Femur (tissue), 1 donor: ENCODE results near the gene DIP2A.
A peak's percentile ranks its signal among the peaks of the same experiment; 100 is the strongest.
"Not testable (repeated sequence)": the region's sequence is repeated elsewhere in the genome, so short reads cannot be mapped to it uniquely, and the experiment has no call there.

ENCODE experiments used
- DNase-seq: peaks from one replicate; pipeline ENCODE4 v3.0.0-alpha.2; 2017

Gene DIP2A

DNA sequence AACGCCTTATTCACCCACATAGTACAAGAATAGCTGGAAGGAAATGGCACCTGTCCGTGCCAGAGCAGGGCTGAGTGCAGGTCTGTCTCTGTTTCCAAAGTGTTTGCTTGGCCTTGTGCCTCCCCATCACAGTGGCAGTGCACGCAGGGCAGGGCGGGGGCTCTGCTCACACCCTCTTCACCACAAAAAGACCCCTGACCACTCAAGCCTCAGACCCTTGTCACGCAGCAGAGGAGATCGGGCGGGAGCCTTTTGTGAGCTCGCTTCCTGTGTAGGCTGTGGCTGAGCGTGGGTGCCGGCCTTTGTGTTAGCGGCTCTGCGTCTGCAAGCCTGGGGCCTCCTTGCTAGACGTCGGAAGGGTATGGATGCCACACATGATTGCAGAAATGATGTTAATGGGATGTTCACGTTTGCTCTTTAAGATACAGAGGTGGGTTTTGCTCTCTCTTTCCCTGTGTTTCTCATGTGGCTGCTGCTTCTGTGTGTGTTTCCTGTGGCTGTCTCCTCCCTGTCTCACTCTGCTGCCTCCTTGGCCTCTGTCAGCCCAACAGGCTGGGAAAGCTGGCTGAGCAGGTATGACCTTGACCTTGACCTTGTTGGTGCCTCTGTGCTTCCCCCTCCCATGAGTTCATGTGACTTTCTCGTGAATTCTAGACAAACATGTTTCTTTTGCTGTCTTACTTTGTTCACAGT is 100.7 kb downstream of the DIP2A start:
- DNase-seq = no peak

DNA sequence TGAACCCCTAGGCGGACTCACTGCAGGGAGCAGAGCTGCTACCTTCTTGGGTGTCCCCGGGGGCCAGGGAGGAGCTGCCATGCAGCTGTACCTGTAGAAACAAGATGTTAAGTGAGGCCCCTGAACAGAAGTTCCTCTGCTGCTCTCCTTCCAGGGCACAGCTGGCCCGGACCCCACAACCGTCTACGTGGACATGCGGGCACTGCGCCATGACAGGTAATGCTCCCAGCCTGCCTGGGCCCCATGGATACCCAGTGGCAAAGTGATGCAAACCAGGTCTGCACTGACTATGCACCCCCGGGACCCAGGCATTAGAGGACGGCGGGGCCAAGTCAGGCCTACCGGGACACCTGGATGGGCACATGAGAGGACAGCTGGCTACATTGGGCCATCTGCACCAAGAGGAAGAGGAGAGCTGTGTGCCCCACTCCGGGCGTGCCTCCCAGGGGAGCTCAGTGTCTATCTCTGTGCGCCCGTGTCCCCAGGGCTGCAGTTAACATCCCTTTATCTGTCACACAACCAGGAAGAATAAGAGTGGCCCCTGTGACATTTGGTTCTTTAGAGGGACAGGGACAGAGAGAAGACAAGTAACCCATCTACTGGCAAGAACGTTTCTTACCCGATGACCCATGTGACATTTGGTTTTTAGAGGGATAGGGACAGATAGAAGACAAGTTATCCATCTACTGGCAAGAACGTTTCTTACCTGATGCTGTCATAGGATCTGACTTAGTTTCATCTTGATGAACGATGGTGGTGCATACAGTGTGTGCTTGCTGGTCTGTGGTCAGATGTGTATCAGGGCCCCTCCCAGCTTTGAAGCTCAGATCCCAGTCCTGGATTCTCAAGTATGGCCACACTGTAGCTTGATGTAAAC is 102.1 kb downstream of the DIP2A start:
- DNase-seq = no peak

DNA sequence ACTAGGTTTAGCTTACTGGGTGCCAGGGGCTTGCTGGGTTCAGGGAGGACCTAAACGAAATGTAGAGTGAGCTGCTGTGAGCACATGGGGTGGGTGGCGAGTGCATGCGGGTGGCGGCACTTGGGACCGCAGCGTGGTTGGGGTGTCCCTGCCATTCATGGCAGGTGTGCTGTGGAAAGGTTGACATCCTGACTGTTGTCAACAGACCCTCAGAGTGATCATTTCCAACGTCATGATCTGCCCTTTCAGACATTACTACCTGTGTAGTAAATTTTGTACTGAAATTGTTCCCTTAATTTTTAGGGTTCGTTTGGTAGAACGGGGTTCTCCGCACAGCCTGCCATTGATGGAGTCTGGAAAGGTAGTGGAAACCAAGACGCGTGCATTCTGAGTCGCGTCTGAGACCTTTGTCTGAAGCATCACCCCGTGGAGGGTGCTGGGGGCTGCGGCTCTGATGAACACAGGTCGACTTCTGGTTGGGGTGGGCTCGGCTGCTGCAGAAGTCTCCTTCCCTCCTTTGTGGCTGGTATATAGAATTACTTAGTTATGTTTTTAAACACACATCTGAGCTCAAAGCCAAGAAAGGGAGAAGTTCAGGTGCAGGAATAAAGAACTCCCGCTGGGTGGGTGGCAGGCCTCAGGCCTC is 102.9 kb downstream of the DIP2A start:
- DNase-seq = no peak

GRCh38 chr21:46562472-46562871 is 103.8 kb downstream of the DIP2A start:
- DNase-seq = no peak

GRCh38 chr21:46562964-46563607 is 104.4 kb downstream of the DIP2A start:
- no peak for DNase-seq

GRCh38 chr21:46564391-46564790 is 105.7 kb downstream of the DIP2A start:
- DNase-seq = no peak

GRCh38 chr21:46567348-46567747 is 108.7 kb downstream of the DIP2A start:
- no peak for DNase-seq

DNA sequence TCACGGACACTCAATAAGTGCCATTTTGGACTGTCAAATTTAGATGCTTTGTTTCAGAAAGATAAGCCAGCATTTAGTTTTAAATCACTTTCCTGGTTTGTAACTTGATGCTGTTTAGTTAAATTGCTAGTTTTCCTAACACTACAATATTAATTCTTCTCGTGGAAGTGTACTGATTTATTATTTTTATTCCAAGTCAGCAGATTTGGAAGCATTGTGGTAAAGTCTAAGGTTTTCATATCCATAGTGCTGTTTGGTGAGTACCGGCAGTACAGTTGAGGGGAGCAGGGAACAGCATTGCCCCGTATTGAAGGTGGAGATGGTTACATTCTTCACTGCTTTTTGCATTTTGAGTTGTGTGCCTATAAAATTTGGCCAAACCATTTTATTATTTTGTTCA is 109.9 kb downstream of the DIP2A start:
- DNase-seq = no peak

GRCh38 chr21:46569081-46569480 is 110.4 kb downstream of the DIP2A start:
- DNase-seq = no peak

- DNase-seq = no peak
These were observed 111.4 kb downstream of the DIP2A start for GRCh38 chr21:46570119-46570518.

GRCh38 chr21:46570631-46571030 is 111.9 kb downstream of the DIP2A start:
- DNase-seq = no peak

GRCh38 chr21:46572850-46573249 is 114.2 kb downstream of the DIP2A start:
- no peak for DNase-seq

DNA sequence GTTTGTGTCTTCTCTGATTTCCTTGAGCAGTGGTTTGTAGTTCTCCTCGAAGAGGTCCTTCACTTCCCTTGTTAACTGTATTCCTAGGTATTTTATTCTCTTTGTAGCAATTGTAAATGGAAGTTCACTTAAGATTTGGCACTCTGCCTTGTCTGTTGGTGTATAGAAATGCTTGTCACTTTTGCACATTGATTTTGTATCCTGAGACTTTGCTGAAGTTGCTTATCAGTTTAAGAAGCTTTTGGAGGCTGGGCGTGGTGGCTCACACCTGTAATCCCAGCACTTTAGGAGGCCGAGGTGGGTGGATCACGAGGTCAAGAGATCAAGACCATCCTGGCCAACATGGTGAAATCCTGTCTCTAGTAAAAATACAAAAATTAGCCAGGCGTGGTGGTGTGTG is 119.1 kb downstream of the DIP2A start:
- DNase-seq = not testable (repeated sequence)

DNA sequence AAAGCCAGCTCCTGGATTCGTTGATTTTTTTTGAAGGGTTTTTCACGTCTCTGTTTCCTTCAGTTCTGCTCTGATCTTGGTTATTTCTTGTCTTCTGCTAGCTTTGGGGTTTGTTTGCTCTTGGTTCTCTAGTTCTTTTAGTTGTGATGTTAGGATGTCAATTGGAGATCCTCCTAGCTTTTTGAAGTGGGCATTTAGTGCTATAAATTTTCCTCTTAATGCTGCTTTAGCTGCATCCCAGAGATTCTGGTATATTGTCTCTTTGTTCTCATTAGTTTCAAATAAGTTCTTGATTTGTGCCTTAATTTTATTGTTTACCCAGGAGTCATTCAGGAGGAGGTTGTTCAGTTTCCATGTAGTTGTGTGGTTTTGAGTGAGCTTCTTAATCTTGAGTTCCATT is 120.7 kb downstream of the DIP2A start:
- DNase-seq = not testable (repeated sequence)

GRCh38 chr21:46581780-46582307 is 123.2 kb downstream of the DIP2A start:
- no peak for DNase-seq

DNA sequence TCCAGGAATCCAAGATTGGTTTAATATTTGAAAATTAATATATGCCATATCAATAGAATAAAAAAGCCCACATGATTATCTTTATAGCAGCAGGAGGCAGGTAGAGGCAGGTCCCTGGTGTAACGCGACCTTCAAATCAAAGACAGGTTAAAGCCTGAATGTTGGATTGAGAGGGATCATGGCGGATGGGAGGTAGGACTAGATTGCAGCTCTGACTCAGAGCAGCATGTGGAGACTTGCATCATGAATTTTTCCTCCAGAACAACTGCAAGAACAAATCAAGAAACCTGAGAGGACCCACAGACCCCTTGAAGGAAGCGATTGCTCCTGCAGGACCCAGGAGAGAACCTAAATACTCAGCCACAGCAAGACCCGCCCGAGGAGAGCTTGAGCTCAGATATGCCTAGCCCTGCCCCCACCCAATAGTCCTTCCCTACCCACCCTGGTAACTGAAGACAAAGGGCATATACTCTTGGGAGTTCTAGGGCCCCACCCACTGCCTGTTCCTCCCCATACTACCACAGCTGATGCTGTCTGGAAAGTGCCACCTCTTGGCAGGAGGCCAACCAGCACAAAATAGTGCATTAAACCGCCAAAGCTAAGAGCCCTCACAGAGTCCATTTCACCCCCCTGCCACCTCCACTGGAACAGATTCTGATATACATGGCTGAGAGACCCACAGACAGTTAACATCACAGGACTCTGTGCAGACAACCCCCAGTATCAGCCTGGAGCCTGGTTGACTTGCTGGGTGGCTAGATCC is 126.7 kb downstream of the DIP2A start:
- DNase-seq = no peak

GRCh38 chr21:46594276-46594675 is 135.6 kb downstream of the DIP2A start:
- no peak for DNase-seq

- DNase-seq = no peak
These were observed 137.5 kb downstream of the DIP2A start for GRCh38 chr21:46596201-46596600.

DNA sequence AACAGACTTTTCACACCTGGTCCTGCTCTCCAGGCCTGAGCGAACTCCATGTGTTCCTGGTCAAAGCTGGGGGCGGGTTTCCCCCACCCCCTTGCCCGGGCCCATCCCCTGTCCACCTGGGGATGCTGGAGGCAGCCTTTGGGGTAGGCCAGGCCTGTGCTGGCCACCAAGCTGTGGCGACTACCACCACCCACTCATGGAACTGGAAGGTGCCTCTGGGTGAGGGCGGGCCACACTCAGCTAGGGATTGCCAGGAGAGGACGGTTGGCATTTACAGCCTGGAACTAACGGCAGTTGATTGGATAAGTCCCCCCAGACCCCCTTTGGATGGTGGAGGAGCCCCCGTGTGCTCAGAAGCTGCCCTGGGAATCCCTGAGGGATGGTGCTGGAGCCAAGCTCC is 138.3 kb downstream of the DIP2A start:
- DNase-seq = no peak

DNA sequence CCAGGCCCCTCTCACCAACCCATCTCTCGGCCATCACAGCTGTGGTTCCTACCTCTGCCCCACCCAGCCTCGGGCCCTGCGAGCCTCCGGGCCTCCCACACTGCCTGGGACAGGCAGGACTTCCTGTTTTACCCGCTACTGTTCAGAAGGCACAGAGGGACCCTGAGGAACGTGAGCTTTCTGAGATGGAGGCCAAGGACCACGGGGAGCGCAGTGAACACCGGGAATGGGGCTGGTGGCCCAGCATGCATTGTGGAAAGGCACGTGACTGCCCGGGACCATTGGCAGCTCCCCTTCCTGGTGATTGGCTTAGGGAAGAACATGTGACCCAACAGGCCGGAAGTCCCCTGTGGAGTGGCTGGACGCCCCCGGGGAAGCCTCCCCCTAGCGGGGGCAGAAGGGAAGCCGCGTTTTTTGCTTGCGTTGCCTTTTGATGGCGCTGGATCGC is 139.2 kb downstream of the DIP2A start:
- no peak for DNase-seq

DNA sequence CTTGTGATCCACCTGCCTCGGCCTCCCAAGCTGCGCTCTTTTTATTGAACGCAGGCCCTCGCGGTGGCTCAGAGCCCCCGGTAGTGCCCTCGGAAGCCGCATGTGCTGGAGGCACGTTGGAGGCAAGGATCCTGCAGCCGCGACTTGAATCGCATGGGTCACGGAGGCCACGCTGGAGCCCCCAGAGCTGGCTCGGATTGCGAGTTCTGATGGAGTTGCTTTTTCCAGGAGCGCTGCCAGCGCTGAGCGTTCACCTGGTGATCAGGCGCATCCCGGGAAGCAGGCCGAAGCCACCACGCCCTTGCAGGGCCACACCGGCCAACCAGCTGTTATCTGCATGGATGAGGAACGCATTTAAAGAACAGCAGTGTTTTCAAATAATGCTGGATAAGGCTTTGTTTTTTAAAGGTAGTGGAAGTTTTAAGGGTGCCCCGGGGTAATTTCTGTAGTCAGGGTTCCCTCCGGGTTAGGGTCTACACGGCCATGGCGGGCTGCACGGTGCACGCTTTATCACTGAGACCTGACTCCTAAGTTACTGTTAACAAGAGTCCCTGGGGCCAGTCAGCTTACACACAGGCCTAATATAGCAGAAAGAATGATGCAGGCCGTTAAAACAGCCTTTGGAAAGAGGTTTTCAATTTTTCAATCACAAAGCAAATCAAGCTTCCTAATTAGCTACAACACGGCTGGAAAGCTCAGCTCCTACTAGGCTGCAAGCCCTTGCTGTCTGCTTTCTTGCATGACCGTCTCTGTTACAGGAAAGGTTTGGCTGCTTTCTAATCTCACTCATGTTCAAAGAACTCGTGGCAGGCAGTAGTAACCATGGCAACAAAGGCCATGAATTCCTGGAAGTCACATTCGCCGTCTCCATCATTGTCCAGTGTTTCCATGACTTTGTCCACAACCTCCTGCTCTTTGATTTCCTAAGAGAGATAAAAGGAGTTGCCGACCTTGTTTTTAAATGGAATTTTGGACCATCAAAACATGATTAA is 140.2 kb downstream of the DIP2A start:
- DNase-seq = peak; percentile 63
